ENCODE data around the gene SHROOM1. TPM values are rescaled to one million over a fixed set of nuclear protein-coding genes. Genes with fewer than 3 reads are reported as not detected.

SHROOM1 gene
- total and polyA plus RNA-seq, 2 of the 8 experiments (the other 6 are each of a cell fraction or from before 2014, with no cell fraction given), result 3.9 to 5.2 TPM

GRCh38 chr5:132830436-132831094 is at the start of gene SHROOM1 (continued):
- no peak for TF ChIP-seq SIX5 (IDR thresholded peaks at IDR 0.05; ENCODE audit: low read depth, low read length)
- TF ChIP-seq RXRA (IDR thresholded peaks at IDR 0.05; ENCODE audit: insufficient read depth, low read depth, low read length), result no peak
- TF ChIP-seq E2F6 (IDR thresholded peaks at IDR 0.05), result peak; percentile 58; the same call in 1 of the 2 replicates
- TF ChIP-seq GABPA (IDR thresholded peaks at IDR 0.05; ENCODE audit: borderline replicate concordance, insufficient read depth, low read length), result no peak; the same call in 1 of the 2 replicates
- TF ChIP-seq, protein P1, sequence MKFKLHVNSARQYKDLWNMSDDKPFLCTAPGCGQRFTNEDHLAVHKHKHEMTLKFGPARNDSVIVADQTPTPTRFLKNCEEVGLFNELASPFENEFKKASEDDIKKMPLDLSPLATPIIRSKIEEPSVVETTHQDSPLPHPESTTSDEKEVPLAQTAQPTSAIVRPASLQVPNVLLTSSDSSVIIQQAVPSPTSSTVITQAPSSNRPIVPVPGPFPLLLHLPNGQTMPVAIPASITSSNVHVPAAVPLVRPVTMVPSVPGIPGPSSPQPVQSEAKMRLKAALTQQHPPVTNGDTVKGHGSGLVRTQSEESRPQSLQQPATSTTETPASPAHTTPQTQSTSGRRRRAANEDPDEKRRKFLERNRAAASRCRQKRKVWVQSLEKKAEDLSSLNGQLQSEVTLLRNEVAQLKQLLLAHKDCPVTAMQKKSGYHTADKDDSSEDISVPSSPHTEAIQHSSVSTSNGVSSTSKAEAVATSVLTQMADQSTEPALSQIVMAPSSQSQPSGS (IDR thresholded peaks at IDR 0.05; ENCODE audit: low read length), result no peak
- no peak for TF ChIP-seq SAP30 (IDR thresholded peaks at IDR 0.05; ENCODE audit: insufficient read depth, insufficient replicate concordance, low read length)
- TF ChIP-seq EP300 (IDR thresholded peaks at IDR 0.05; ENCODE audit: borderline replicate concordance in 1 of 2, low read depth in 2 of 2, low read length in 2 of 2), result no peak
- TF ChIP-seq POLR2A (IDR thresholded peaks at IDR 0.05; ENCODE audit: control extremely low read depth in 1 of 2, low read depth in 2 of 2, low read length in 2 of 2), result no peak; a peak in 1 of 3 replicates
- TF ChIP-seq YY1 (IDR thresholded peaks at IDR 0.05; ENCODE audit: low read depth, low read length), result no peak
- TF ChIP-seq SUZ12 (IDR thresholded peaks at IDR 0.05; ENCODE audit: low read length), result no peak; the same call in 1 of the 2 replicates
- no peak for TF ChIP-seq BRCA1 (IDR thresholded peaks at IDR 0.05; ENCODE audit: low read depth, low read length)
- TF ChIP-seq ZNF274 (IDR thresholded peaks at IDR 0.05; ENCODE audit: borderline replicate concordance, extremely low read depth, low read length), result no peak

Measured in H1 (cell line).